H1 (cell line): ENCODE results near the gene CSNK1G2. TPM values are rescaled to one million over a fixed set of nuclear protein-coding genes. Genes with fewer than 3 reads are reported as not detected.

Experiments
- CTCF ChIA-PET: fragments of 300-600 bp; sonication (Branson Sonifier 250); formaldehyde crosslinking; loops from one replicate; lab custom pipeline; 2021; ENCODE audit not compliant: partially characterized antibody; lab: Charles Lee
- POLR2A ChIA-PET: fragments of 300-600 bp; sonication (Branson Sonifier 250); formaldehyde crosslinking; loops from one replicate; lab custom pipeline; 2021; ENCODE audit warnings: inconsistent platforms; ENCODE audit not compliant: partially characterized antibody; lab: Charles Lee
- DNase-seq, 2 experiments: peaks; one replicate each; pipeline versions ENCODE4 v3.0.0 to v3.0.0-alpha.2; 2010 to 2022; ENCODE audit warnings: low spot score in 2 of 2, low read depth in 1 of 2, mixed read lengths in 1 of 2
- FAIRE-seq: peaks from 2 replicates; lab custom pipeline; 2011; peaks lifted over from hg19 to GRCh38; lab: Jason Lieb, UNC
- H2AFZ ChIP-seq: 2 replicates; pipeline ENCODE4 v1.8.1; 2012; ENCODE audit warnings: low read length, inconsistent platforms
- H2AK5ac ChIP-seq: 2 replicates; pipeline ENCODE4 v1.6.1; 2013; ENCODE audit warnings: low read depth, low read length
- H2BK120ac ChIP-seq: replicated peaks from 2 replicates; pipeline ENCODE3; 2013; ENCODE audit warnings: low read depth, low read length, inconsistent platforms
- H2BK12ac ChIP-seq: 2 replicates; pipeline ENCODE4 v1.6.1; 2013; ENCODE audit warnings: low read depth, low read length
- H2BK15ac ChIP-seq: 2 replicates; pipeline ENCODE4 v1.6.1; 2013; ENCODE audit warnings: low read length
- H2BK20ac ChIP-seq: 2 replicates; pipeline ENCODE4 v1.6.1; 2013; ENCODE audit warnings: low read length
- H2BK5ac ChIP-seq: 2 replicates; pipeline ENCODE4 v1.6.1; 2013; ENCODE audit warnings: low read depth, low read length
- H3K14ac ChIP-seq: 2 replicates; pipeline ENCODE4 v1.6.1; 2013; ENCODE audit warnings: inconsistent platforms; ENCODE audit not compliant: insufficient read length
- H3K18ac ChIP-seq: 2 replicates; pipeline ENCODE4 v1.6.1; 2013; ENCODE audit warnings: low read length; ENCODE audit errors: extremely low read depth
- H3K23ac ChIP-seq: 2 replicates; pipeline ENCODE4 v1.6.1; 2013; ENCODE audit warnings: inconsistent platforms; ENCODE audit not compliant: insufficient read length
- H3K23me2 ChIP-seq: 2 replicates; pipeline ENCODE4 v1.6.1; 2013; ENCODE audit warnings: low read depth, low read length
- H3K27ac ChIP-seq: 2 replicates; pipeline ENCODE4 v1.6.1; 2011; ENCODE audit warnings: low read depth, low read length, inconsistent platforms
- H3K27me3 ChIP-seq, 4 experiments: replicated peaks in 1 of 4; 1 replicate in 1 of 4; 2 replicates in 3 of 4; pipeline versions ENCODE4 v1.6.1 to v1.8.1; 2011 to 2013; ENCODE audit warnings: low read length in 3 of 4, mild to moderate bottlenecking in 3 of 4, inconsistent platforms in 2 of 4, mixed read lengths in 2 of 4, moderate library complexity in 1 of 4; ENCODE audit not compliant: control insufficient read depth in 3 of 4, insufficient read depth in 3 of 4; ENCODE audit errors: extremely low read depth in 1 of 4
- H3K36me3 ChIP-seq, 4 experiments: 2 replicates each; pipeline versions ENCODE4 v1.6.1 to v1.8.1; 2011 to 2013; ENCODE audit warnings: mild to moderate bottlenecking in 4 of 4, low read length in 3 of 4, moderate library complexity in 2 of 4, control low read depth in 1 of 4, inconsistent platforms in 1 of 4; ENCODE audit not compliant: insufficient read depth in 4 of 4, control insufficient read depth in 2 of 4
- H3K4ac ChIP-seq: replicated peaks from 2 replicates; pipeline ENCODE3; 2013; ENCODE audit warnings: low read length, low read depth, mixed read lengths, inconsistent platforms; ENCODE audit not compliant: insufficient read length
- H3K4me1 ChIP-seq, 4 experiments: replicated peaks in 1 of 4; 1 replicate in 1 of 4; 2 replicates in 3 of 4; pipeline versions ENCODE4 v1.6.1 to v1.8.1; 2011 to 2013; ENCODE audit warnings: low read length in 3 of 4, inconsistent platforms in 2 of 4, mixed read lengths in 1 of 4; ENCODE audit not compliant: insufficient read depth in 4 of 4, control insufficient read depth in 3 of 4
- H3K4me2 ChIP-seq, 2 experiments: 2 replicates each; pipeline versions ENCODE4 v1.6.1 to v1.8.1; 2011 to 2013; ENCODE audit warnings: low read depth in 2 of 2, low read length in 2 of 2, control low read depth in 1 of 2, inconsistent platforms in 1 of 2, mild to moderate bottlenecking in 1 of 2; ENCODE audit not compliant: insufficient read depth in 1 of 2
- H3K4me3 ChIP-seq, 4 experiments: fragments of 200-600, 300-600 bp in 1 of 4; sonication (generic), shearing (Covaris generic), sonication (Bioruptor Twin) in 1 of 4; 2 replicates each; pipeline versions ENCODE4 v1.5.1 to v1.8.1; 2011 to 2016; ENCODE audit warnings: low read length in 4 of 4, low read depth in 3 of 4, control low read depth in 2 of 4, inconsistent platforms in 2 of 4, mild to moderate bottlenecking in 2 of 4, mixed read lengths in 1 of 4, moderate library complexity in 1 of 4; ENCODE audit not compliant: insufficient read depth in 2 of 4; ENCODE audit errors: extremely low read depth in 1 of 4
- H3K56ac ChIP-seq: replicated peaks from 2 replicates; pipeline ENCODE3; 2013; ENCODE audit warnings: low read depth, mild to moderate bottlenecking, mixed read lengths, low read length, inconsistent platforms; ENCODE audit not compliant: insufficient read length
- H3K79me1 ChIP-seq: 2 replicates; pipeline ENCODE4 v1.6.1; 2013; ENCODE audit warnings: low read depth, low read length, control low read depth
- H3K79me2 ChIP-seq, 2 experiments: 2 replicates each; pipeline versions ENCODE4 v1.6.1 to v1.8.1; 2012 to 2013; ENCODE audit warnings: low read length in 2 of 2, mild to moderate bottlenecking in 2 of 2, inconsistent platforms in 1 of 2; ENCODE audit not compliant: insufficient read depth in 2 of 2, control insufficient read depth in 1 of 2
- H3K9ac ChIP-seq, 4 experiments: replicated peaks in 1 of 4; 1 replicate in 1 of 4; 2 replicates in 3 of 4; pipeline versions ENCODE4 v1.6.1 to v1.8.1; 2011 to 2013; ENCODE audit warnings: low read depth in 3 of 4, low read length in 3 of 4, control low read depth in 2 of 4, mild to moderate bottlenecking in 2 of 4, moderate library complexity in 2 of 4, inconsistent platforms in 1 of 4; ENCODE audit errors: extremely low read depth in 1 of 4
- H3K9me3 ChIP-seq, 2 experiments: 2 replicates each; pipeline versions ENCODE4 v1.6.1 to v1.8.1; 2012 to 2013; ENCODE audit warnings: mild to moderate bottlenecking in 2 of 2, moderate library complexity in 2 of 2, control low read depth in 1 of 2, inconsistent platforms in 1 of 2, low read depth in 1 of 2, low read length in 1 of 2, mixed read lengths in 1 of 2; ENCODE audit not compliant: insufficient read depth in 2 of 2
- H4K20me1 ChIP-seq, 2 experiments: replicated peaks in 1 of 2; 2 replicates each; pipeline versions ENCODE3 to v1.8.1; 2011 to 2013; ENCODE audit warnings: inconsistent platforms in 2 of 2, low read length in 2 of 2, mild to moderate bottlenecking in 1 of 2; ENCODE audit not compliant: insufficient read depth in 2 of 2, control insufficient read depth in 1 of 2
- H4K5ac ChIP-seq: 2 replicates; pipeline ENCODE4 v1.6.1; 2013; ENCODE audit warnings: low read length, low read depth, mixed read lengths, inconsistent platforms; ENCODE audit not compliant: insufficient read length
- H4K8ac ChIP-seq: 2 replicates; pipeline ENCODE4 v1.8.0; 2013; ENCODE audit warnings: mild to moderate bottlenecking, moderate library complexity, low read length, inconsistent platforms; ENCODE audit not compliant: insufficient read depth; ENCODE audit errors: extremely low read depth
- H4K91ac ChIP-seq: replicated peaks from 2 replicates; pipeline ENCODE3; 2013; ENCODE audit warnings: low read length, mixed read lengths, inconsistent platforms; ENCODE audit not compliant: insufficient read length
- ATF2 ChIP-seq: IDR thresholded peaks from 2 replicates; pipeline ENCODE4 v1.6.1; 2012; ENCODE audit warnings: low read length, inconsistent platforms
- CHD1 ChIP-seq: IDR thresholded peaks from 2 replicates; pipeline ENCODE4 v1.6.1; 2012; ENCODE audit warnings: low read depth, low read length, improper control_type of control experiment
- EZH2 ChIP-seq: fragments of 200-600 bp; sonication (generic); IDR thresholded peaks from 2 replicates; pipeline ENCODE4 v1.7.1; 2012; ENCODE audit warnings: low read depth, mild to moderate bottlenecking, moderate library complexity, low read length, inconsistent platforms; ENCODE audit not compliant: severe bottlenecking
- HDAC2 ChIP-seq, 2 experiments: fragments of 300-600 bp in 1 of 2; sonication (generic) in 1 of 2; IDR thresholded peaks; 2 replicates each; pipeline ENCODE4 v1.6.1; 2011 to 2012; ENCODE audit warnings: low read depth in 2 of 2, low read length in 2 of 2, mild to moderate bottlenecking in 2 of 2, moderate library complexity in 2 of 2, borderline replicate concordance in 1 of 2, inconsistent platforms in 1 of 2
- JUN ChIP-seq: IDR thresholded peaks from 2 replicates; pipeline ENCODE4 v1.6.1; 2011; ENCODE audit warnings: low read depth, mild to moderate bottlenecking, improper control_type of control experiment, low read length
- PHF8 ChIP-seq: fragments of 200-600 bp; sonication (generic); conservative IDR thresholded peaks from 2 replicates; pipeline ENCODE4 v1.7.1; 2012; ENCODE audit warnings: low read depth, mild to moderate bottlenecking, inconsistent platforms, low read length, moderate library complexity
- RAD21 ChIP-seq, 2 experiments: IDR thresholded peaks in 1 of 2; conservative IDR thresholded peaks in 1 of 2; 2 replicates each; pipeline ENCODE4 v1.6.1; 2011; ENCODE audit warnings: low read depth in 2 of 2, low read length in 2 of 2, improper control_type of control experiment in 1 of 2, inconsistent platforms in 1 of 2, mild to moderate bottlenecking in 1 of 2, moderate library complexity in 1 of 2
- SAP30 ChIP-seq: fragments of 300-600 bp; sonication (generic); IDR thresholded peaks from 2 replicates; pipeline ENCODE4 v1.7.1; 2012; ENCODE audit warnings: low read length, moderate library complexity, mild to moderate bottlenecking, inconsistent platforms; ENCODE audit not compliant: insufficient read depth, insufficient replicate concordance
- SP4 ChIP-seq: IDR thresholded peaks from 2 replicates; pipeline ENCODE4 v1.6.1; 2012; ENCODE audit warnings: low read length, inconsistent platforms
- TAF1 ChIP-seq: IDR thresholded peaks from 2 replicates; pipeline ENCODE4 v1.6.1; 2011; ENCODE audit warnings: mild to moderate bottlenecking, low read depth, low read length
- TEAD4 ChIP-seq: IDR thresholded peaks from 2 replicates; pipeline ENCODE4 v1.6.1; 2012; ENCODE audit warnings: low read depth, low read length, inconsistent platforms, mixed read lengths
- WGBS, 2 experiments: shearing (Covaris generic) in 1 of 2; methylation state at CpG; one replicate each; pipeline versions ENCODE4 v1.1.6 to v1.1.7; 2013 to 2015; ENCODE audit warnings: low lambda C conversion rate in 2 of 2, mixed read lengths in 2 of 2, inconsistent platforms in 1 of 2, low coverage in 1 of 2, missing lambda C conversion rate in 1 of 2; ENCODE audit not compliant: insufficient replicate concordance in 2 of 2, insufficient coverage in 1 of 2, insufficient read length in 1 of 2; ENCODE audit errors: extremely low coverage in 1 of 2, missing lambda C conversion rate in 1 of 2; 5-methylcytosine and 5-hydroxymethylcytosine counted together
- polyA plus RNA-seq, 7 experiments: library from polyadenylated mRNA; depleted of rRNA in 3 of 7; stranded (reverse) in 5 of 7; unstranded in 2 of 7; fragments of >200 nt in 5 of 7; fragments of 200-250 nt in 2 of 7; gene quantifications; 1 replicate in 5 of 7; 2 replicates in 1 of 7; 4 replicates in 1 of 7; pipeline versions ENCODE4 v1.2.1 to v1.2.3, GENCODE V29; 2011 to 2013; ENCODE audit warnings: missing spikeins in 2 of 7, mixed read lengths in 2 of 7
- total RNA-seq: library from RNA; stranded (reverse); fragmentation: NEBNext Ultra II Directional; extraction: Animal tissue kit (Norgen Biotek cat#: 25700); gene quantifications from 2 replicates; pipeline ENCODE4 v1.2.1, GENCODE V29; 2021

CSNK1G2 gene
- total and polyA plus RNA-seq, 2 of the 8 experiments (the other 6 are each of a cell fraction or from before 2014, with no cell fraction given): 99.5 to 130 TPM

DNA sequence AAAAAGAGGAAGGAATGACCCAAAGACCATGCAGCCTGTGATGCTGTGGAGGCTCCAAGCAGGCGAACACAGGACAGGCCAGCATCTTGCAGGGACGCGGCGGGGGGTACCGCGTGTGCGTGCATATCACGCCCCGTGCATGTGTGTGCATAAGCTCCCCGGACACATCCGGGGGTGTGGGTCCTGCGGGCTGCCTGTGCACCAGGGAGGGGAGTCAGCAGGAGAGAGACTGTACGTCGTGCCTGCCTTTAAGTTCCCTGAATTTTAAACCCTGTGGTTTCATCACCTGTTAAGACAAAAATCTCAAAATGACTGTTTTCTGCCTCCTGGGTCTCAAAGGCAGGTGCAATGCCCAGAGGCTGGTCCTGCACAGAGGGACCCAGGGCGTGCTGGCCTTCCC is 19.1 kb upstream of the CSNK1G2 start:
- H3K18ac ChIP-seq: no peak overlapping the region
- no peak overlapping the region for H4K91ac ChIP-seq
- no peak overlapping the region for H3K4me2 ChIP-seq
- whole genome bisulfite sequencing, 2 experiments: 97% methylated on average over 15 of the region's 15 CpGs; no CpG with 5 or more reads in 1 of the 2 experiments
- no peak overlapping the region for H2AFZ ChIP-seq
- no peak overlapping the region for H2BK120ac ChIP-seq
- no peak overlapping the region for H3K27ac ChIP-seq
- no peak overlapping the region for H2AK5ac ChIP-seq
- H3K27me3 ChIP-seq: no peaks in the 10 kb centered on the region
- DNase-seq: no peak
- FAIRE-seq: no peak
- H2BK15ac ChIP-seq: no peak overlapping the region
- peaks cover 0 to 3% (median 0%) of the 10 kb centered on the region in 4 experiments; a peak in 1 of 7 replicates for H3K4me1 ChIP-seq
- no peaks in the 10 kb centered on the region for H3K23me2 ChIP-seq
- H3K36me3 ChIP-seq: peaks cover 12 to 50% (median 29%) of the 10 kb centered on the region in 4 experiments; a peak in 7 of 8 replicates
- H4K5ac ChIP-seq: no peak overlapping the region
- no peak overlapping the region for H3K14ac ChIP-seq
- H4K8ac ChIP-seq: no peak overlapping the region
- no peaks in the 10 kb centered on the region for H3K9me3 ChIP-seq
- H3K56ac ChIP-seq: no peak overlapping the region
- POLR2A ChIA-PET: interaction anchor here (1.3 kb wide), 1 partner anchor 15 kb away, joined by 6 read pairs; no protein-coding TSS in a partner anchor
- no peak overlapping the region for H3K4me3 ChIP-seq
- CTCF ChIA-PET: interaction anchor here (1.0 to 6.5 kb wide), 4 partner anchors 17 to 29 kb away, joined by 3 to 39 read pairs (median 3); no protein-coding TSS in a partner anchor
- no peak overlapping the region for H2BK5ac ChIP-seq
- peaks cover 3 to 6% of the 10 kb centered on the region in 2 experiments for H4K20me1 ChIP-seq
- H2BK12ac ChIP-seq: no peak overlapping the region
- no peaks in the 10 kb centered on the region for H3K79me2 ChIP-seq
- no peak overlapping the region for H3K23ac ChIP-seq
- peaks cover 3% of the 10 kb centered on the region for H3K79me1 ChIP-seq
- H3K4ac ChIP-seq: no peak overlapping the region
- H3K9ac ChIP-seq: no peak overlapping the region
- H2BK20ac ChIP-seq: no peak overlapping the region
- TF ChIP-seq CHD1: no peak
- TF ChIP-seq TAF1: no peak
- no peak for TF ChIP-seq HDAC2 (IDR thresholded peaks at IDR 0.05; ENCODE audit: borderline replicate concordance in 1 of 2, low read depth in 2 of 2, low read length in 2 of 2)
- TF ChIP-seq PHF8: no peak
- TF ChIP-seq EZH2: no peak
- TF ChIP-seq JUN: no peak
- no peak for TF ChIP-seq SP4
- no peak for TF ChIP-seq ATF2
- TF ChIP-seq TEAD4: no peak
- TF ChIP-seq RAD21 (IDR thresholded peaks at IDR 0.05 in 1 of 2, conservative IDR thresholded peaks at IDR 0.05 in 1 of 2; ENCODE audit: low read depth in 2 of 2, low read length in 2 of 2): no peak
- no peak for TF ChIP-seq SAP30
